HG02970 (cell line): ENCODE measurements around the gene SLC25A34.

Experiments used
- ATAC-seq: cut with Tn5 transposase; IDR thresholded peaks from one replicate; pipeline ENCODE4 v1.9.1; 2021; ENCODE audit warnings: mild to moderate bottlenecking, moderate library complexity, moderate number of reproducible peaks; ENCODE audit not compliant: unreplicated experiment, low FRiP score

SLC25A34 gene

DNA sequence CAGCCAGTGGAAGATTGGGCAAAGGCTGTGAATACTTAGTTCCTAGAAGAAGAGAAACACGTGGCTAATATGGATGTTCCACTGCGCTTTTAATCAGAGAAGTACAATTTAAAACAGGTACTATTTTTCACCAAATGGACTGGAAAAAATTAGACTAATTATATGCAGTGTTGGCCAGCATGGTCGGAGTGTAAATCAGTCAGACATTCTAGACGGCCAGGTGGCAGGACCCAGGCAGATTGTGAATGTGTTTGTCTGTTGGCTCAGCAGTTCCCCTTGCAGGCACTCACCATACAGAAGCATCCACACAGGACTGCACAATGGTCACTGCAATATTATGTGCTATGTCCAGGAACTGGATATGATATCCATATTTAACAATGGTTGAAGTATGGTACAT lies 23.9 kb upstream of the SLC25A34 start:
- ATAC-seq = no peak

DNA sequence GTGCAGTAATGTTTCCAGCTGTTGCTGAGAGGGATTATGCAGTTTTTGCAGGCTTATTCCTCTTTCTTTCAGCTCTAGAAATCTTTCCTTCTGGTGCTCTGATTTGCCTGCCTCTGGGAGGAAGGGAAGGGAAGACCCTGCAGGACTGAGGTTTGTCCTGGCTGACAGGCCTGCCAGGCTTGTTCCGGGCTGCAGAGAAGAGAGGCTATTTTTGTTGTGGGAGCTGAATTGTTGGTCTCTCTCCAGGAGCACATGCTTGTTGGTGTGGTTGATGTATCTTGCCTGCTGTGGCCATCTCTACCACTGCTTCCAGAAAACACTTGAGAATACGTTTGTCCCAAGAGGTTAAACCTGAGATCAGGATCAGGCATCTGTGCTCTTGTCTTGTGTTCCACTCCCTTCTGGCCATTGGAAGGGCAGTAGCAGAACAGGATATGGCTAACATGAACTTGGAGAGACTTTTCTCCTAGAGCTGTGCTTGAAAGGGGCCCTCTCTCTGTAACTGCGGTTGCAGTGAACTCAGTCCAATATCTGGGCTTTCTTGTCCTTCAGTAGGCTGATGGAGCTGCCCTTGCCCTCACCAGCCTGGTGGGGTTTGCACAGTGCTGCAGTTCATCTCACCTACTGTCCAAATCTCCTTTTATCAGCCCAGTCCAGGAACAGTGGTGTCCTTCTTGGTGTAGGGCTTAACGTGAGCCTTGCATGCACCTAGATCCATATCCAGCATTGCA lies 21.5 kb upstream of the SLC25A34 start:
- no peak for ATAC-seq

DNA sequence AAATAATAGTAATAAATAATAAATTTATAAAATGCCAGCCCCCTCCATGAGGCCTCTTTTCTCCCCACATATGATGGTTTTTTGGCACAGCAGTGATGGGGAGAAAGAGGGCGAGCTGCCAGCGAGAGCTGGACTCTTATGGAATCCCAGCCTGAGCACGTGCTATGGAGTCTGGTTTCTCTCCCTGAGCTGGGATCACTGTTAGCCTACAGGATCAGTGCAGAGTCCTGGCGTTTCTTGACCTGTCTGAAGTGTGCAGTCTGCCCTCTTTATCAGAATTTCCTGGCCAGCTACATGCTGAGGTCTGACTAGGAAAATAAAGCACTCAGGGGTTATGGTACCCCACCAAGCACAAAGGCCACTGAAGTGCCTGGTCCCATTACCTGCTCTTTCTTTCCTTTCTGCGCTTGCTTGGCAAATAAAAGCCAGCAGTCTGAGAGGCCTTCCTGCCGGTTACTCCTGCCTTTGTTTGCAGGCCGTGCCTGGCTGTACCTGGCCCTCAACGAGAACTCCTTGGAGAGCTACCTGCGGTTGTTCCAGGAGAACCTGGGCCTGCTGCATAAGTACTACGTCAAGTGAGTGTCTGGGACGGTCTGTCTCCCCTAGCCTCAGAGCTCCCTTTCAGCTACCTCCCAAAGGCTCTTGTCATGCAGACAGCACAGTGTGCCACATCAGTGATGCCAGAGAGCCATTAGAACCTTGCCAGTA lies 18.5 kb upstream of the SLC25A34 start:
- ATAC-seq = no peak

DNA sequence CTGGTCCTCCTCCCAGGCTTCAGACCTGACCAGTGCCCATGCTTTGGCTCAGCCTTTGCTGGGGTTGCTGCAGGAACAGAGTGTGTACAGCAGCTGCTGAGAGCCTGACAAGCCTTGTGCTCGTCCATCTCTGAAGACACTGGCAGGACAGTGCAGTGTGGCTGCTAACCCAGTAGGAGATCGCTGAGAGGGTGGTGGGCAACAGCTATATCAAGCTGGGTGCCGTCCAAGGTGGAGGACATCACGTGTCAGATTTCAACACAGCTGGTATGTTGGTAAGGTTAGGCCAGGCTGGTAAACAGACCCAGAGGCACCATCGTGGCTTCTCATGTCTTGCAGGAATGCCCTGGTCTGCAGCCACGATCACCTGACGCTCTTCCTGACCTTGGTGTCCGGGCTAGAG lies 17.9 kb upstream of the SLC25A34 start:
- no peak for ATAC-seq

DNA sequence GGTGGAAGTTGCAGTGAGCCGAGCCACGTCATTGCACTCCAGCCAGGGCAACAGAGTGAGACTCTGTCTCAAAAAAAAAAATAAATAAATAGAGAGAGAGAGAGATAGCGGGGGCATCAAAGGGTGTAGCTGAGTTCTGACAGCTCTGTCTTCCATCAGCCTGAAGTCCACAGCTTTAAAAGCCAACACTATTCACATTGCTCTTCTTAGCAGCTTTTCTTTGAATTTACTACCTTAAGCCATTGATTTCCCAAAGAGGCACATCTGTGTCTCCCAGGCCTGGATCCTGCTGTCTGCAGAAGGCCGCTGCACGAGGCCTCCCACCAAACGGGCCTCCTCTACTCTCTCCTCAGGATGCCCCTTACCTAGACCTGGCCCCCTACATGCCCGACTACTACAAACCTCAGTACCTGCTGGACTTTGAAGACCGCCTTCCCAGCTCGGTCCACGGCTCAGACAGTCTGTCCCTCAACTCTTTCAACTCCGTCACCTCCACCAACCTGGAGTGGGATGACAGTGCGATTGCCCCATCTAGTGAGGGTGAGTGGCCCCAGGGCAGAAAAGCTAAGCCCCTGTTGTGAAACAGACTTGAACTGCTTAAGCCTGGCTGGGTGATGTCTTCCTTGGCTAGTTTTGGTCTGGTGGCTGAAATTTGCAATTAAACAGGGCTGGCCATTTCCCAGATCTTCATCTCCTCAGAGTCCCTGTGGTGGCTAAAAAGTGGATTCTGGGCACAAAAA lies 16.5 kb upstream of the SLC25A34 start:
- no peak for ATAC-seq

DNA sequence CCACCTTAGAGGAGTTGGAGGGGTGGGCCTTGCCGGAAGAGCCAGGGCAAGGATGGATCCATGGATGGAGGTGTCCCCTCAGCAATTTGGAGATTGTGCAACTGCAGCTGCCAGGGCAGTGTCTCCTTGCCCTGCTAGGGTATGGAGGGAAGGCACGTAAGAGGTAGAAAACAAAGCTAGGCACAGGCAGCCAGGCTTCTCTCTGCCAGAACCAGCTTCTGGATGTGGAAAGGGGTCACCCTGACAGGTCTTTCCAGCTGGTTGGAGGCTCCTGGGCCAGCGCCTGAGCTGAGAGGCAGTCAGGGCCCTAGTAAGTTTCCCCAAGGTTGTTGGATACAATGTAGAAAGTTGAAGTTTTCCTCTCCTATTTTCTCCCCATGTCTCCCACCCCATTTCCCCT lies 15.2 kb upstream of the SLC25A34 start:
- ATAC-seq = no peak

DNA sequence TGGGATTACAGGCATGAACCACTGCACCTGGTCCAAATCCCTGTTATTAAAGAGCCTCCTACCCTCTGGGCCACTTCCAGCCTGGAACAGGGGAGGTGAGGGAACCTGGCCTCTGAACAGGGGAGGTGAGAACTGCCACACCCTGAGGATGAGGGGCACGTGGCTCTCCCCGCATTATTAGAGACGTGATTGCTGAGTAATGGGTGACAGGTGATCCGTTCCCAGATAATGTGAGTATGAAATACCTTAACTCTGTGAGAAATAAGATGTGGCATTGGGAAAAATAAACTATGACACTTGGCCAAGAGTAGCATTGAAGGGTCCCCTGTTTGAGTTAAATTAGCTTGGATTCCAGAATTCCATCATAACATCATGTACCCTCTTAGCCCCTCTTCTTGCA lies 13.6 kb upstream of the SLC25A34 start:
- no peak for ATAC-seq

DNA sequence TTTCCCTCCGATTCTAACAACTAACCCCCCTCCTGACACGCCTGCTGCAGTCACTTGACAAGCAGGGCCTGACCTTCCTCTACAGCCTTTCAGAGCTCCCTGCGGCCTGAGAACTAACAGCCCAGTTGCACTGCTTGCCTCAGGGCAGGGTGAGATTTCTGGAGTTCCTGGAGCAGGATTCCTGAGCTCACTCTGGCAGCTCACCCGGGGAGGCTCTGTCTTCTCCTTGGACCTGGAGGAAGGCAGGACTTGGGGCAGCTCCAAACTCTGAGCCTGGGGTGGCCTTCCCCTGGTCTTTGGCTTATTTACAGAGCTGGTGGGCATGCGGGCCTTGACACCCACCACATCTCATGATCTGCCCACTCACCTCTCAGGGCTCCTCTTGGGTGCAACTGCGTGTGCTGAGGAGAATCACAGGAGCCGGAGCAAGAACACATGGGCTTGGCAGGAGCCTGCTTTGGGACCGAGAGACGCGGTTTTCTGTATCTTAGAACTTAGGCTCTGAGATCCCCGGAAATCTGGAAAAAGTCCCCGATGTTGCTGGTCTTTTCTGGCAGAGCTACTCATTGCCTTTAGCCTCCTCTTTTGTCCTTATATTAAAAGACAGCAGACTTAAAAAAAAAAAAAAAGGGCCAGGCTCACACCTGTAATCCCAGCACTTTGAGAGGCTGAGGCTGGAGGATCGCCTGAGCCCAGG lies 13.1 kb upstream of the SLC25A34 start:
- ATAC-seq = no peak

DNA sequence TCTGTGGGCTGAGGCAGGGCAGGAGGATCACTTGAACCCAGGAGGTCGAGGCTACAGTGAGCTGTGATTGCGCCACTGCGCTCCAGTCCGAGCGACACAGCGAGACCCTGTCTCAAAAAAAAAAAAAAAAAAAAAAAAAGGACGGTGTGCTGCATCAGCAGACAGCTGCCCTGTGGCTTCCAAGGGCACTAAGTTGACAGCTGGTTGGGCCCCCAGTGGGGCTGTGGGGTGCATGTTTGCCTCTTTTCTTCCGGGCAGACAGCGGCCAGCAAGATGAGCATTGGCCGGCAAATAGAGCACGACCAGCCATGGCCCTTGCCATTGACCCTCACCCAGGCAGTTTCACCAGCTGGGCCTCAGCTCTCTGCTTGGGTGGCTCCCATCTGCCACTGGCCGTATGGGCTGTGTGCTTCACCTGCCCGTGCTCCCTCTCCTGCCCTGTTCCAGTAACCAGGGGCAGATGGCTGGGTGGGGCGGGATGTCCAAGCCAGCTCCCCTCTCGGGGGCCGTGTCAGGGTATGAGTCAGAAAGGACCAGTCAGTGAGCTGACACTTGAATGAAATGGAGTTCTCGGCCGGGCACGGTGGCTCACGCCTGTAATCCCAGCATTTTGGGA lies 12.3 kb upstream of the SLC25A34 start:
- ATAC-seq = no peak

DNA sequence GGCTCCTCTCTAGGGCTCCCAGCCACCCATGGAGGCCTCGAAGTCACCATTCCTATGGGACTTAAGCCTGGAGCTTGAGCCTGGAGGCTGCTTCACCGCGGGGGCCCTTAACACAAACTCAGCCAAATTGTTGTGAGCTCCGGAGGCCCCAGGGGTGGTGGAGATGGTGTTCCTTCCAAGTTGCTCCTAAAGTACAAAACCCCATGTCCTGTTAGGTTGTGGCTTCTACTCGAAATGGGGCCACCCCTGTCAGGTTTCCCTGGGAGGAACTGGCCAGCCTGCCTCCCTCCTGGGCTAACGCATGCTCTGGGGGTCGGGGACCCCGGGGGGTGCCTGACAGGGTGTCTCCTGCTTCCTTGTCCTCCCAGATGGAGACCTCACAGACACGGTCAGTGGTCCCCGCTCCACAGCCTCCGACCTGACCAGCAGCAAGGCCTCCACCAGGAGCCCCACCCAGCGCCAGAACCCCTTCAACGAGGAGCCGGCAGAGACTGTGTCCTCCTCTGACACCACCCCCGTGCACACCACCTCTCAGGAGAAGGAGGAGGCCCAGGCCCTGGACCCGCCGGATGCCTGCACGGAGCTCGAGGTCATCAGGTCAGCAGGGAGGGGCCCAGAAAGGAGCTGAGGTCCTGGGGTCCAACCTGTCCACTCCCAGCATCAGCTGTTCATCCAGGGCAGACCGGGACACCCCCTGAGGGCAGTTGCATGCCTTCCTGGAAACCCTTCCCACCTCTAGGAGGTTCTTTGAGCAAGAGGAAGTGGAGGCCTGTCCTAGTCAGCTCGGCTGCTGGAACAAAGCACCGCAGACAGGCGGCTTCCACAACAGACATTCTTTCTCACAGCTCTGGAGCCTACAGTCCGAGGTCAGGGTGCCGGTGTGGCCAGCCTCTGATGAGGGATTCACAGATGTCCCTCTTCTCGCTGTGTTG lies 10.8 kb upstream of the SLC25A34 start:
- no peak for ATAC-seq

DNA sequence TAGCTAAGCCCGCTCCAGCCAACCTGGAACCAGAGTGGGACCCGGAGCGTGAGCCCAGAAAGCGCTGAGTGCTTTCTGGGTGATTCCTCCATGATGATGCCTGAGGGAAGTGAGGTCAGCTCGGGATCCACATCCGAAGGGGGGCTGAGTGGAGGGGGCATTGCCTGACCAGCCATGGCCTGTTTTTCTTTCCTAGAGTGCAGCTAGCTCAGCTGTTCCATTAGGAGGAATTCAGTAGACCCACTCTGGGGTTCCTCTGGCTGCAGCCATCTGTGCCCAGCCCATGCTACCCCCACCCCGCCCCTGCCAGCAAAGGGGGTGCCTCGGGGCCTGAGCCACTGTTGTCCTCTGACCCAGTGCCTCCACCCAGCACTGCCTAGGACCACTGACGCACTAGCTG lies 9.6 kb upstream of the SLC25A34 start:
- ATAC-seq = no peak

DNA sequence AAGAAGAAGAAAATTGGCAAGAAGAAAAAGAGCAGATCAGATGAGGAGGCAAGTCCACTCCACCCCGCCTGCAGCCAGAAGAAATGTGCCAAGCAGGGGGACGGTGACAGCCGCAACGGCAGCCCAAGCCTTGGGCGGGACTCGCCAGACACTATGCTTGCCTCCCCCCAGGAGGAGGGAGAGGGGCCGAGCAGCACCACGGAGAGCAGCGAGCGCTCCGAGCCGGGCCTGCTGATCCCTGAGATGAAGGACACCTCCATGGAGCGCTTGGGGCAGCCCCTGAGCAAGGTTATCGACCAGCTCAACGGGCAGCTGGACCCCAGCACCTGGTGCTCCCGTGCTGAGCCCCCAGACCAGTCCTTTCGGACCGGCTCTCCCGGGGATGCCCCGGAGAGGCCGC lies 9.0 kb upstream of the SLC25A34 start:
- no peak for ATAC-seq

DNA sequence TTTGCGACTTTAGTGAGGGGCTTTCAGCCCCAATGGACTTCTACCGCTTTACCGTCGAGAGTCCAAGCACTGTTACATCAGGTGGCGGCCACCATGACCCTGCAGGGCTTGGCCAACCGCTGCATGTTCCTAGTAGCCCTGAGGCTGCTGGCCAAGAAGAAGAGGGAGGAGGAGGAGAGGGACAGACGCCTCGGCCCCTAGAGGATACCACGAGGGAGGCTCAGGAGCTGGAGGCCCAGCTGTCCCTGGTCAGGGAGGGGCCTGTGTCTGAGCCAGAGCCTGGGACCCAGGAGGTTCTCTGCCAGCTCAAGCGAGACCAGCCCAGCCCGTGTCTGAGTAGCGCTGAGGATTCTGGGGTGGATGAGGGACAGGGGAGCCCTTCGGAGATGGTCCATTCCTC lies 8.6 kb upstream of the SLC25A34 start:
- ATAC-seq = no peak

DNA sequence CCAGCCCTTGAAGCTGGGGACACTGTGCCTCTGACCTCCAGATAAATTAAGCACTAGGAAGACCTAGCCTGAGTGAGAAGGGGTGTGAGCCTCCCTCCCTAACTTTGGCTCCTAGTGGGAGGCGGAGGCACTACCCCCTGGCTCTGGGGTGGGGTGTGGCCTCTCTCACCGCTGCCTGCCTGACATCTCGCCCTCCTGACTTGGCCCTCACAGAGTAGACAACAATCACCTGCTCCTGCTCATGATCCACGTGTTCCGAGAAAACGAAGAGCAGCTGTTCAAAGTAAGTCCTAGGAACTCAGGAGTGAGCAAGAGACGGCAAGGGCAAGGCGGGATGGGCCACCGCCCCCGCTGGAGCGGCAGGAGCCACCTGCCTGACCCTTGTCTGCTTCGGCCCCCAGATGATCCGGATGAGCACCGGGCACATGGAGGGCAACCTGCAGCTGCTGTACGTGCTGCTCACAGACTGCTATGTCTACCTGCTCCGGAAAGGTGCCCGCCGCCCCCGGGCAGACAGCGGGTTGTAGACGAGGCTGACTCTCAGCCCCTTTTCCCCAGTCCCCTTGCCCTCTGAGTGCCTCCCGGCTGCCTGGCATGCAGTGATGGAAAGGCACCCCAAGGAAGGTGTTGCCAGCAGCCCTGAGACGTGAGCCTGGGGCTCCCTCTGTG lies 8.1 kb upstream of the SLC25A34 start:
- no peak for ATAC-seq

DNA sequence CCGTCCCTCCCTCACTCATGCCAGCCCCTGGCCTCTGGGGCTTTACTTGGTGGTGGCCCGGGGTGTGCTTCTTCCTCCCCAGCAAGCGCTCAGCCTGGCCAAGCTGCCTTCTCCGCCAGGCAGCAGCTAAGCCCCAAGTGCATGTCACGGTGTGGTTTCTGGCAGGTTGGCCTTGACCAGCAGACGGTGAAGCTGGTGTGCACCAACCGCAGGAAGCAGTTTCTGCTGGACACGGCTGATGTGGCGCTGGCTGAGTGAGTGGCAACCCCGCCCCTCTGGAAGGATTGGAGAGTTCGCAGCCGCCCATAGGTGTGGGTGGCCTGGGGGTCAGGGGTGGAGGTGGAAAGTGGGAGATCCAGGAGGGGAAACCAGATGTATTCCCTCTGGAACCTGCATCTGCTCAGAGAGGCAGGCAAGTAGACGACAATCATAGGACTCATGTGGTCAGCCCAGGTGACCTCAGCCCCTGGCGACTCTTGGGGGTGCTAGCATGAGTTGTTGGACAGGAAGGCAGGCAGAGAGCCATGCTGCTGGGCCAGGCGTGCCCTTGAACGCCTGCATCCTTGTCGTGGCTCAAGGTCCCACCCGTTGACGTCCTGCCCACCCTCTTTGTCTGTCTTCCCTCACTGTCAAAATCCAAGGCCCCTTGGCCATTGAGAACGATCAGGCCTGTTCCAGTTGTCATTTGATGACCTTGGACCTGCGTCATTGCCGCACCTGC lies 7.0 kb upstream of the SLC25A34 start:
- ATAC-seq = no peak

DNA sequence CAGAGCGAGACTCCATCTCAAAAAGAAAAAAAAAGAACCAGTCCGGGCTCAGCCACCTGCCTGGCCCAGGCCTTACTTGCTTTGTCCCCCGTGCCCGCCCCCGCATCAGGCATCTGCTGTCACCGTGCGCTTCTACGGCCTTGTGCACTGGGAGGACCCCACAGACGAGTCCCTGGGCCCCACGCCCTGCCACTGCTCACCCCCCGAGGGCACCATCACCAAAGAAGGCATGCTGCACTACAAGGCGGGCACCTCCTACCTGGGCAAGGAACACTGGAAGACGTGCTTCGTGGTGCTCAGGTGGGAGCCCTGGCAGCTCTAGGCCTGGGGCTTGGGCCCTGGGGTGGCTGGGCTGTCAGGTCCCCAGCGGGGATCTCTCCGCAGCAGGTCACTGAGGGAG lies 5.6 kb upstream of the SLC25A34 start:
- ATAC-seq = no peak

DNA sequence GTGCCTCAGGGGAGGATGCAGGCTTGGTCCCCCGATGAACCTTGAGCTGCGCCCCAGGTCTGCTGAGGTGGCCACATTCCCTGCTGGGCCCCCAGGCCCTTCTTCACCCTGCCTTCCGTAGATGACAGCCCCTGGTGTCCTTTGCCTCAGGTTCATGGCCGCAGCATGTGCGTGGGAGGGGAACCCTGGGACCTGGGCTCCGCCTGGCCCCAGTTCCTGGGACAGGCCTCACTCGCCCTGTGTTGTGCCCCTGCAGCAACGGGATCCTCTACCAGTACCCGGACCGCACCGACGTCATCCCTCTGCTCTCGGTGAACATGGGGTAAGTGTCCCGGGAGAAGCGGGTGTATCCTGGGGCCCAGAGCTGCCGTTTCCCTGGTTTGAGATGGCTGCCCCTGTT lies 5.1 kb upstream of the SLC25A34 start:
- no peak for ATAC-seq
